DOHH2 (cell line): ENCODE results near the gene MECP2.

Experiments
- EZH2phosphoT487 ChIP-seq: fragments of 200-600 bp; sonication (generic); IDR thresholded peaks from 2 replicates; pipeline ENCODE4 v1.6.1; 2017; ENCODE audit warnings: borderline replicate concordance, mild to moderate bottlenecking, antibody characterized with exemption, low read length, moderate library complexity, mixed read lengths
- TF ChIP-seq, protein P1 (sequence below): fragments of 200-600 bp; sonication (generic); IDR thresholded peaks from one replicate; pipeline ENCODE4 v1.5.1; 2014; ENCODE audit warnings: antibody characterized with exemption, mild to moderate bottlenecking, low read depth, low read length; ENCODE audit not compliant: poor library complexity, severe bottlenecking

DNA sequence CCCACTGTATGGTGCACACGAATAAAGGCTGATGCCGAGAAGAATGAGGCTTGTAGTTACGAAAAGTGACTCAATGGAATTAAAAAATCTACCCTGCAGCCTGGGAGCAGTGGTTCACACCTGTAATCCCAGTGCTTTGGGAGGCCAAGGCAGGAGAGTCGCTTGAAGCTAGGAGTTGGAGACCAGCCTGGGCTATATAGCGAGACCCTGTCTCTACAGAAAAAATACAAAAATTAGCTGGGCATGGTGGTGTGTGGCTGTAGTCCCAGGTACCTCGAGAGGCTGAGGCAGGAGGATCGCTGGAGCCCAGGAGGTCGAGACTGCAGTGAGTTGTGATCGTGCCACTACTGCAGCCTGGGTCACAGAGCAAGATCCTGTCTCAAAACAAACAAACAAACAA, 34.8 kb upstream of the MECP2 start:
- TF ChIP-seq, protein P1, sequence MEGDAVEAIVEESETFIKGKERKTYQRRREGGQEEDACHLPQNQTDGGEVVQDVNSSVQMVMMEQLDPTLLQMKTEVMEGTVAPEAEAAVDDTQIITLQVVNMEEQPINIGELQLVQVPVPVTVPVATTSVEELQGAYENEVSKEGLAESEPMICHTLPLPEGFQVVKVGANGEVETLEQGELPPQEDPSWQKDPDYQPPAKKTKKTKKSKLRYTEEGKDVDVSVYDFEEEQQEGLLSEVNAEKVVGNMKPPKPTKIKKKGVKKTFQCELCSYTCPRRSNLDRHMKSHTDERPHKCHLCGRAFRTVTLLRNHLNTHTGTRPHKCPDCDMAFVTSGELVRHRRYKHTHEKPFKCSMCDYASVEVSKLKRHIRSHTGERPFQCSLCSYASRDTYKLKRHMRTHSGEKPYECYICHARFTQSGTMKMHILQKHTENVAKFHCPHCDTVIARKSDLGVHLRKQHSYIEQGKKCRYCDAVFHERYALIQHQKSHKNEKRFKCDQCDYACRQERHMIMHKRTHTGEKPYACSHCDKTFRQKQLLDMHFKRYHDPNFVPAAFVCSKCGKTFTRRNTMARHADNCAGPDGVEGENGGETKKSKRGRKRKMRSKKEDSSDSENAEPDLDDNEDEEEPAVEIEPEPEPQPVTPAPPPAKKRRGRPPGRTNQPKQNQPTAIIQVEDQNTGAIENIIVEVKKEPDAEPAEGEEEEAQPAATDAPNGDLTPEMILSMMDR: no peak
- no peak for TF ChIP-seq EZH2phosphoT487
